ENCODE data around the gene SLC6A20. TPM values are rescaled to one million over a fixed set of nuclear protein-coding genes. Genes with fewer than 3 reads are reported as not detected.

Gene SLC6A20
- total RNA-seq, 1 donor from 2014 or later: not detected

Other genes with a start within 250 kb of the SLC6A20 start
- 31.3 and 32.5 TPM in 2 replicates for gene LIMD1, start 201.8 kb downstream of the SLC6A20 start, total RNA-seq
- gene SACM1L, start 107.1 kb downstream of the SLC6A20 start, total RNA-seq: 56.7 and 61.3 TPM in 2 replicates
- gene LZTFL1, start 45.6 kb upstream of the SLC6A20 start, total RNA-seq: 28.1 and 29.3 TPM in 2 replicates
- not detected in 2 replicates for gene CCR9, start 90.0 kb upstream of the SLC6A20 start, total RNA-seq
- not detected in 2 replicates for gene CXCR6, start 146.9 kb upstream of the SLC6A20 start, total RNA-seq
- gene FYCO1, start 199.3 kb upstream of the SLC6A20 start, total RNA-seq: 17.0 and 18.0 TPM in 2 replicates
- gene XCR1, start 230.9 kb upstream of the SLC6A20 start, total RNA-seq: not detected in 2 replicates

Data from progenitor cell of endocrine pancreas (in vitro differentiated cells).